HCT116 (cell line): ENCODE data around the gene ATRN. TPM values are rescaled to one million over a fixed set of nuclear protein-coding genes. Genes with fewer than 3 reads are reported as not detected.

Experiments
- ATAC-seq: fragments of 200-7000 bp; cut with Tn5 transposase; 2 replicates; pipeline ENCODE4 v1.9.1; 2020; ENCODE audit warnings: mild to moderate bottlenecking, moderate library complexity
- BruUV-seq: library from RNA; stranded (reverse); fragments of 400-500 nt; replicated peaks from 2 replicates; lab custom pipeline; 2021; lab: Mats Ljungman, UMichigan
- CTCF ChIA-PET: fragments of 300-600 bp; sonication (Branson Sonifier 250); formaldehyde crosslinking; loops from one replicate; lab custom pipeline; 2021; ENCODE audit warnings: antibody characterized with exemption; lab: Charles Lee
- POLR2A ChIA-PET: fragments of 300-600, 350-600 bp; sonication (Branson Sonifier 250); formaldehyde crosslinking; loops from one replicate; lab custom pipeline; 2021; ENCODE audit warnings: antibody characterized with exemption; lab: Charles Lee
- RAD21 ChIA-PET, 2 experiments: fragments of 300-600 bp; sonication (Branson Sonifier 250); formaldehyde crosslinking; loops; one replicate each; lab custom pipeline; 2023; ENCODE audit warnings: low total read pairs in 2 of 2; ENCODE audit not compliant: uncharacterized antibody in 2 of 2, unreplicated experiment in 2 of 2, low non-redundant PET in 1 of 2; lab: Charles Lee
- DNase-seq: peaks from one replicate; pipeline ENCODE4 v3.0.0-alpha.2; 2010; ENCODE audit warnings: low read depth, low spot score
- H2AFZ ChIP-seq: fragments of 200-600 bp; shearing (Covaris generic), sonication (generic); 2 replicates; pipeline ENCODE4 v1.6.1; 2017; ENCODE audit warnings: low read depth, mixed run types, mixed read lengths, antibody characterized with exemption, low read length; ENCODE audit not compliant: poor library complexity, severe bottlenecking
- H3K27ac ChIP-seq: 2 replicates; pipeline ENCODE4 v1.5.1; 2012; ENCODE audit warnings: low read depth, low read length
- H3K27me3 ChIP-seq: fragments of 200-600 bp; sonication (generic); 2 replicates; pipeline ENCODE4 v1.6.1; 2016; ENCODE audit warnings: mixed run types, low read length, mixed read lengths; ENCODE audit not compliant: insufficient read depth
- H3K36me3 ChIP-seq, 2 experiments: fragments of 200-500 bp in 1 of 2; fragments of 200-600 bp in 1 of 2; sonication (Bioruptor generic) in 1 of 2; sonication (generic) in 1 of 2; 2 replicates each; pipeline versions ENCODE4 v1.5.1 to v1.6.1; 2014 to 2016; ENCODE audit warnings: low read length in 2 of 2, inconsistent platforms in 1 of 2, mixed read lengths in 1 of 2, mixed run types in 1 of 2; ENCODE audit not compliant: insufficient read depth in 2 of 2, control insufficient read depth in 1 of 2
- H3K4me1 ChIP-seq, 2 experiments: fragments of 200-600 bp in 1 of 2; sonication (generic) in 1 of 2; 2 replicates each; pipeline versions ENCODE4 v1.5.1 to v1.6.1; 2012 to 2017; ENCODE audit warnings: low read length in 2 of 2, inconsistent platforms in 1 of 2, mild to moderate bottlenecking in 1 of 2, mixed read lengths in 1 of 2, mixed run types in 1 of 2, moderate library complexity in 1 of 2; ENCODE audit not compliant: insufficient read depth in 2 of 2, control insufficient read depth in 1 of 2
- H3K4me2 ChIP-seq: fragments of 200-600 bp; sonication (generic); 2 replicates; pipeline ENCODE4 v1.6.1; 2017; ENCODE audit warnings: mixed run types, low read length, mixed read lengths
- H3K4me3 ChIP-seq, 2 experiments: fragments of 200-600 bp in 1 of 2; sonication (generic) in 1 of 2; replicated peaks in 1 of 2; 2 replicates each; pipeline ENCODE4 v1.5.1; 2011 to 2016; ENCODE audit warnings: low read length in 2 of 2, control low read depth in 1 of 2, low read depth in 1 of 2, mild to moderate bottlenecking in 1 of 2, mixed read lengths in 1 of 2, mixed run types in 1 of 2
- H3K79me2 ChIP-seq: fragments of 200-600 bp; sonication (generic); 2 replicates; pipeline ENCODE4 v1.6.1; 2017; ENCODE audit warnings: mild to moderate bottlenecking, mixed run types, low read length, moderate library complexity, mixed read lengths; ENCODE audit not compliant: insufficient read depth
- H3K9ac ChIP-seq: fragments of 200-600 bp; sonication (generic); 2 replicates; pipeline ENCODE4 v1.6.1; 2016; ENCODE audit warnings: low read length, mixed read lengths
- H3K9me2 ChIP-seq: fragments of 200-600 bp; sonication (generic), shearing (Covaris generic); 2 replicates; pipeline ENCODE4 v1.6.1; 2017; ENCODE audit warnings: mixed run types, mild to moderate bottlenecking, moderate library complexity; ENCODE audit not compliant: insufficient read depth
- H3K9me3 ChIP-seq, 2 experiments: fragments of 200-500 bp in 1 of 2; fragments of 200-600 bp in 1 of 2; sonication (Bioruptor generic) in 1 of 2; sonication (generic) in 1 of 2; 2 replicates each; pipeline ENCODE4 v1.6.1; 2014 to 2017; ENCODE audit warnings: low read length in 2 of 2, mixed read lengths in 2 of 2, inconsistent platforms in 1 of 2, low read depth in 1 of 2, mild to moderate bottlenecking in 1 of 2, mixed run types in 1 of 2, moderate library complexity in 1 of 2; ENCODE audit not compliant: control insufficient read depth in 1 of 2, insufficient read depth in 1 of 2
- H4K20me1 ChIP-seq: fragments of 200-600 bp; sonication (generic), shearing (Covaris generic); 2 replicates; pipeline ENCODE4 v1.6.1; 2017; ENCODE audit warnings: mixed run types, mild to moderate bottlenecking, moderate library complexity; ENCODE audit not compliant: insufficient read depth
- CBX3 ChIP-seq: IDR thresholded peaks from 2 replicates; pipeline ENCODE4 v1.6.1; 2012; ENCODE audit warnings: low read depth
- CEBPB ChIP-seq: IDR thresholded peaks from 2 replicates; pipeline ENCODE4 v1.6.1; 2012; ENCODE audit warnings: low read depth
- CTCF ChIP-seq, 3 experiments: fragments of 200-600 bp in 1 of 3; sonication (generic) in 1 of 3; IDR thresholded peaks in 2 of 3; conservative IDR thresholded peaks in 1 of 3; 2 replicates each; pipeline ENCODE4 v1.5.1; 2012 to 2017; ENCODE audit warnings: low read depth in 2 of 3, low read length in 2 of 3, antibody characterized with exemption in 1 of 3, borderline replicate concordance in 1 of 3, control low read depth in 1 of 3, mild to moderate bottlenecking in 1 of 3, mixed read lengths in 1 of 3, mixed run types in 1 of 3, moderate library complexity in 1 of 3; ENCODE audit not compliant: insufficient read depth in 1 of 3
- EGR1 ChIP-seq: IDR thresholded peaks from 2 replicates; pipeline ENCODE4 v1.6.1; 2012; ENCODE audit warnings: low read depth
- ELF1 ChIP-seq: IDR thresholded peaks from 2 replicates; pipeline ENCODE4 v1.6.1; 2012; ENCODE audit warnings: low read depth, borderline replicate concordance
- MAX ChIP-seq: IDR thresholded peaks from 2 replicates; pipeline ENCODE4 v1.6.1; 2012
- POLR2AphosphoS5 ChIP-seq: IDR thresholded peaks from 2 replicates; pipeline ENCODE4 v1.6.1; 2011; ENCODE audit warnings: mild to moderate bottlenecking, low read depth, low read length, moderate library complexity
- RAD21 ChIP-seq: IDR thresholded peaks from 2 replicates; pipeline ENCODE4 v1.6.1; 2012; ENCODE audit warnings: low read depth, mild to moderate bottlenecking
- REST ChIP-seq: IDR thresholded peaks from 2 replicates; pipeline ENCODE4 v1.6.1; 2012; ENCODE audit warnings: low read depth
- SIN3A ChIP-seq: IDR thresholded peaks from 2 replicates; pipeline ENCODE4 v1.6.1; 2012; ENCODE audit warnings: low read depth
- SRF ChIP-seq: IDR thresholded peaks from 2 replicates; pipeline ENCODE4 v1.6.1; 2012; ENCODE audit warnings: low read depth
- TCF7L2 ChIP-seq: IDR thresholded peaks from 2 replicates; pipeline ENCODE4 v1.7.0; 2011; ENCODE audit warnings: borderline replicate concordance, inconsistent platforms; ENCODE audit not compliant: insufficient read depth, insufficient read length; ENCODE audit errors: extremely low read depth
- YY1 ChIP-seq: IDR thresholded peaks from 2 replicates; pipeline ENCODE4 v1.6.1; 2011; ENCODE audit warnings: low read length, low read depth, moderate library complexity, mild to moderate bottlenecking; ENCODE audit not compliant: insufficient replicate concordance; ENCODE audit errors: extremely low read depth
- ZNF274 ChIP-seq: fragments of 200-500 bp; sonication (Bioruptor generic); IDR thresholded peaks from 2 replicates; pipeline ENCODE4 v1.6.1; 2014; ENCODE audit warnings: mild to moderate bottlenecking, low read depth, low read length, inconsistent platforms
- intact Hi-C: fragments of 100-400 bp; cut with micrococcal nuclease; formaldehyde crosslinking; loops from 2 replicates; pipeline ENCODE4 v1.10.0; 2022
- total RNA-seq: library from RNA; stranded (reverse); gene quantifications from one replicate; pipeline ENCODE4 v1.2.1, GENCODE V29; 2021; ENCODE audit not compliant: unreplicated experiment

Gene ATRN
- total RNA-seq, 1 experiment from 2014 or later, result 24.4 TPM

GRCh38 chr20:3640259-3640658, 169.4 kb downstream of the ATRN start:
- Histone ChIP-seq H2AFZ (no peak overlapping the region), H3K9me3 (peaks cover 4% of the 10 kb centered on the region in 2 experiments; a peak in 2 of 4 replicates), H3K27ac (no peak overlapping the region), H3K36me3 (no peaks in the 10 kb centered on the region; a peak in 1 of 4 replicates), H3K79me2 (no peaks in the 10 kb centered on the region), H3K9me2 (no peaks in the 10 kb centered on the region), H3K27me3 (no peaks in the 10 kb centered on the region), H3K4me2 (no peak overlapping the region), H3K4me1 (no peaks in the 10 kb centered on the region)
- intact Hi-C loops, result no loop called here
- DNase-seq (no peak), ATAC-seq (no peak)
- POLR2A ChIA-PET, result no interaction called here
- BruUV-seq, result no TSS peak
- TF ChIP-seq CTCF (IDR thresholded peaks at IDR 0.05 in 2 of 3, conservative IDR thresholded peaks at IDR 0.05 in 1 of 3; ENCODE audit: borderline replicate concordance in 1 of 3, insufficient read depth in 1 of 3, low read depth in 2 of 3, low read length in 2 of 3) (no peak), ELF1 (no peak), MAX (no peak), TCF7L2 (no peak), CEBPB (no peak), ZNF274 (no peak), REST (no peak), YY1 (no peak), EGR1 (no peak), POLR2AphosphoS5 (no peak), SRF (no peak), SIN3A (no peak), CBX3 (no peak), RAD21 (no peak)
- TF ChIP-seq, all 23 proteins: peak for 0
- RAD21 ChIA-PET, result no interaction called here
- Histone ChIP-seq H4K20me1 (no peaks in the 10 kb centered on the region), H3K9ac (no peak overlapping the region), H3K4me3 (no peak overlapping the region)
- CTCF ChIA-PET, result no interaction called here
